Osteoblast (primary cell): Measurements from ENCODE around the gene AKNAD1. TPM values are rescaled to one million over a fixed set of nuclear protein-coding genes. Genes with fewer than 3 reads are reported as not detected.
"Not testable (repeated sequence)": the region's sequence is repeated elsewhere in the genome, so short reads cannot be mapped to it uniquely, and the experiment has no call there.

Source experiments
- DNase-seq: peaks from one replicate; pipeline ENCODE4 v3.0.0; 2011; ENCODE audit warnings: low spot score, mixed read lengths; ENCODE audit not compliant: insufficient read length; ENCODE audit errors: missing footprints
- H2AFZ ChIP-seq: 2 replicates; pipeline ENCODE4 v1.6.0; 2011; ENCODE audit warnings: mild to moderate bottlenecking, low read length
- H3K27ac ChIP-seq: 2 replicates; pipeline ENCODE4 v1.5.1; 2011; ENCODE audit warnings: mild to moderate bottlenecking, low read depth, low read length, moderate library complexity
- H3K27me3 ChIP-seq: 2 replicates; pipeline ENCODE4 v1.6.0; 2012; ENCODE audit warnings: mild to moderate bottlenecking, control low read depth, inconsistent platforms, low read length, moderate library complexity; ENCODE audit not compliant: insufficient read depth
- H3K36me3 ChIP-seq: 2 replicates; pipeline ENCODE4 v1.5.1; 2011; ENCODE audit warnings: mild to moderate bottlenecking, low read length, control low read depth, moderate library complexity; ENCODE audit not compliant: insufficient read depth
- H3K4me1 ChIP-seq: 2 replicates; pipeline ENCODE4 v1.5.1; 2011; ENCODE audit warnings: mild to moderate bottlenecking, low read length, control low read depth, moderate library complexity; ENCODE audit not compliant: insufficient read depth
- H3K4me2 ChIP-seq: 2 replicates; pipeline ENCODE4 v1.6.0; 2011; ENCODE audit warnings: mild to moderate bottlenecking, low read length; ENCODE audit not compliant: insufficient read depth
- H3K4me3 ChIP-seq: fragments of 200-600 bp; sonication (generic); 3 replicates; pipeline ENCODE4 v1.5.1; 2012; ENCODE audit warnings: mild to moderate bottlenecking, low read length, inconsistent platforms; ENCODE audit not compliant: insufficient read depth
- H3K79me2 ChIP-seq: 2 replicates; pipeline ENCODE4 v1.6.0; 2012; ENCODE audit warnings: mild to moderate bottlenecking, low read length, control low read depth, inconsistent platforms; ENCODE audit not compliant: insufficient read depth
- H3K9me3 ChIP-seq: 2 replicates; pipeline ENCODE4 v1.5.1; 2011; ENCODE audit warnings: low read depth, low read length, control low read depth
- H4K20me1 ChIP-seq: 2 replicates; pipeline ENCODE4 v1.6.0; 2012; ENCODE audit warnings: mild to moderate bottlenecking, low read length, control low read depth; ENCODE audit not compliant: insufficient read depth
- CTCF ChIP-seq: IDR thresholded peaks from 2 replicates; pipeline ENCODE4 v1.5.1; 2011; ENCODE audit warnings: mild to moderate bottlenecking, low read depth, low read length, moderate library complexity; ENCODE audit errors: extremely low read depth
- total RNA-seq: library from RNA; depleted of rRNA; stranded (reverse); fragments of >200 nt; gene quantifications from 2 replicates; pipeline ENCODE4 v1.2.3, GENCODE V29; 2012

Gene AKNAD1
- total RNA-seq, 1 donor, result not detected

- Histone ChIP-seq H3K9me3 (no peaks in the 10 kb centered on the region), H3K4me1 (peaks cover 11% of the 10 kb centered on the region), H4K20me1 (no peaks in the 10 kb centered on the region), H3K4me2 (no peak overlapping the region), H3K36me3 (no peaks in the 10 kb centered on the region), H3K79me2 (peaks cover 51% of the 10 kb centered on the region), H3K27me3 (no peaks in the 10 kb centered on the region), H3K4me3 (no peak overlapping the region), H3K27ac (no peak overlapping the region), H2AFZ (peak overlapping the region; percentile 18)
- no peak for DNase-seq
- TF ChIP-seq CTCF, result no peak
Observed at GRCh38 chr1:108889706-108890384, 33.0 kb upstream of the AKNAD1 start.

GRCh38 chr1:108889006-108889645, 32.2 kb upstream of the AKNAD1 start:
- not testable (repeated sequence) for H3K4me3 ChIP-seq, H3K9me3 ChIP-seq, H2AFZ ChIP-seq, H3K27ac ChIP-seq, H3K27me3 ChIP-seq, H4K20me1 ChIP-seq, H3K4me2 ChIP-seq, DNase-seq, H3K36me3 ChIP-seq
- H3K79me2 ChIP-seq, result peaks cover 48% of the 10 kb centered on the region
- H3K4me1 ChIP-seq, result peaks cover 11% of the 10 kb centered on the region

GRCh38 chr1:108886292-108886691, 29.4 kb upstream of the AKNAD1 start:
- no peak for DNase-seq
- no peaks in the 10 kb centered on the region for H4K20me1 ChIP-seq

GRCh38 chr1:108884968-108885367, 28.1 kb upstream of the AKNAD1 start:
- TF ChIP-seq CTCF, result no peak
- Histone ChIP-seq H3K4me2 (no peak overlapping the region), H3K79me2 (peaks cover 69% of the 10 kb centered on the region)

More at GRCh38 chr1:108886292-108886691, 29.4 kb upstream of the AKNAD1 start:
- Histone ChIP-seq H3K79me2 (peaks cover 65% of the 10 kb centered on the region), H3K4me1 (no peaks in the 10 kb centered on the region), H3K27me3 (no peaks in the 10 kb centered on the region), H3K9me3 (no peaks in the 10 kb centered on the region), H3K4me3 (no peak overlapping the region), H3K27ac (no peak overlapping the region), H3K4me2 (no peak overlapping the region), H2AFZ (no peak overlapping the region), H3K36me3 (no peaks in the 10 kb centered on the region)
- no peak for TF ChIP-seq CTCF

More at GRCh38 chr1:108884968-108885367, 28.1 kb upstream of the AKNAD1 start:
- Histone ChIP-seq H2AFZ (no peak overlapping the region), H3K27me3 (no peaks in the 10 kb centered on the region), H3K27ac (no peak overlapping the region), H3K9me3 (no peaks in the 10 kb centered on the region), H3K4me3 (no peak overlapping the region), H3K4me1 (peaks cover 5% of the 10 kb centered on the region), H3K36me3 (no peaks in the 10 kb centered on the region), H4K20me1 (no peaks in the 10 kb centered on the region)
- DNase-seq, result no peak
